Pons (tissue), 1 donor: ENCODE data around the gene ATP8A1.

Source experiments
- DNase-seq: peaks from one replicate; pipeline ENCODE4 v3.0.0-alpha.2; 2016; ENCODE audit warnings: low spot score

The ATP8A1 gene

GRCh38 chr4:42626629-42627146 lies 30.2 kb downstream of the ATP8A1 start:
- DNase-seq, result peak; percentile 51

- no peak for DNase-seq
Measured at GRCh38 chr4:42625329-42625728, 31.6 kb downstream of the ATP8A1 start.

GRCh38 chr4:42624551-42624950 lies 32.4 kb downstream of the ATP8A1 start:
- DNase-seq, result no peak

GRCh38 chr4:42618023-42618422 lies 38.9 kb downstream of the ATP8A1 start:
- DNase-seq, result no peak

DNA sequence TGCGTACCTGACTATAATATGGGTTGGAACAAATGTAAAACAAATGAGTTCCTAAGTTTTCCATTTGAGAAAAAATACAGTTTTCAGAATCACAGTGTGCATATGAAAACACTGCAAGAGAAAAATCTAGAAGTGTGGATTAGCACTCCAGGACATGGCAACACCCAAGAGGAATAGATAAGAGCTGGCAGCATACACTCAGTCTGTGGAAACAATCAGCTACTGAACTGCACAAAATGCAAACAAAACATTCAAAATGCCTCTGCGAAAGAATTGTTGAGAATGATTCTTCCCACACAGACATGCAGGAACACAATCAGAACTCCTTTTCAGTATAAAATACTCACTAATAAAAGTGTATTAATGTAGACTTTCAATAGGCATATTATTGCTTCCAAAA lies 39.9 kb downstream of the ATP8A1 start:
- DNase-seq, result peak; percentile 90

- no peak for DNase-seq
Measured at GRCh38 chr4:42616572-42616971, 40.3 kb downstream of the ATP8A1 start.

- no peak for DNase-seq
Measured at GRCh38 chr4:42615131-42615763, 41.7 kb downstream of the ATP8A1 start.

DNA sequence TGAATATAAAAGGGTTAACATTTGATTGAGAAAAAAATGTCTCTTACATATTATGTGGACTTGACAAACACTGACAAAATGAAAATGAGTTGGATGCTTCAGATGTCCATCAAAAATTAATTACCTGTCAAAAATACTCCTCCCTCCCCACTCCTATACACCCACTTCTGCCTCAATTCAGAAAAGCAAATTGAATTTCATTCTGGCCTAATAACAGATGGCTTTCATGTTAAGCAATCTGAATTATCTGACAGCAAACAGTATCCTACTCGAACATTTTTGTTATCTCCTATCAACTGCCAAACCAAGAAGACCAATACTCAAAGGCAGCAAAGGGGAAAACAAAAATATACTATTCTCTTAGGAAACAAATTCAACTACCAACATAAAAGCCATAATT lies 44.0 kb downstream of the ATP8A1 start:
- no peak for DNase-seq

GRCh38 chr4:42610941-42611340 lies 46.0 kb downstream of the ATP8A1 start:
- no peak for DNase-seq

- no peak for DNase-seq
Measured at GRCh38 chr4:42609051-42609450, 47.9 kb downstream of the ATP8A1 start.

DNA sequence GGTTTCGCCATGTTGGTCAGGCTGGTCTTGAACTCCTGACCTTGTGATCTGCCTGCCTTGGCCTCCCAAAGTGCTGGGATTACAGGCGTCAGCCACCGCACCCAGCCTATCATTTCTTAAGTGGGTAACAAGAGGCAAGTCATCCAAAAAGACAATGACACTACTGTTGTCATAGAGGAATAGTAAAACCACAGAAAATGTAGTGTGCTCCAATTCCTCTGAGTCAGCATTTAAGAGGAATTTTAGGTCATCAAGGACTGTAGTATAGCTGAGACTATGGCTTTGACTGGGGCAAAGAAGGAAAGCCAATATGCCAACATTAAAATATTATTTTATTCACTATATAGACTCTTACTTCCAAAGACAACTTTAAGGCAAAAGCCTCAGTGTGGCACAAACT lies 48.4 kb downstream of the ATP8A1 start:
- DNase-seq, result no peak

DNA sequence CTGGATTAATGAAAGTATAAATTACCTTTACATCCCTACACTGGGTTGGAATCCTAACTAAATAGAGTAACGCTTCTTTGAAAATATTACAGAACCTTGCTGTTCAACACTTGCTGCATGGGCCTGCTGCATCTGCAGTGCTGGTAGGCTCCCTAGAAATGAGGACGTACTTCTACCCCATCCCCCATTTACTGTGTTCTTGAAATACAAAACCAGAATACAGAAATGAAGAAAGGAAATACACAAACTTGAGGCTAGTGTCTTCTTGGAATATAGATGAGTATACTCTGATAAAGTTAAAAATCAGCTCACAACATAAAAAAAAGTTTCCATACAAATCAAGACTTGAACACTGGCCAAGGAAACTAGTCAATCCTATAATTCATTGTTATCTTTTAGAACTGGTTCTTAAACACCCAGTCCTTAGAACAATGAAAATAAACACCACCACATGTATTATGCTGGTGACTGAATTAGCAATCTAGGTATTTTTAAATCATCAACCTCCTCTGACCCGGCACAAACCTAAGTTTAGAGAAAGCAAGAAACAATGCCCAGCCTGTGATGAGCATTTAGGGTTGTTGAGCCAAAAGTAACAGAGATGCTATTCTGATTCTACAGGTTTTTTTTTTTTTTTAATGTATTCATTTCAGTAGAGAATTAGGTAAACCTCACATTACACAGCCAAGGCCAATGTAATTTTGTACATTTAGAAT lies 49.7 kb downstream of the ATP8A1 start:
- no peak for DNase-seq

DNA sequence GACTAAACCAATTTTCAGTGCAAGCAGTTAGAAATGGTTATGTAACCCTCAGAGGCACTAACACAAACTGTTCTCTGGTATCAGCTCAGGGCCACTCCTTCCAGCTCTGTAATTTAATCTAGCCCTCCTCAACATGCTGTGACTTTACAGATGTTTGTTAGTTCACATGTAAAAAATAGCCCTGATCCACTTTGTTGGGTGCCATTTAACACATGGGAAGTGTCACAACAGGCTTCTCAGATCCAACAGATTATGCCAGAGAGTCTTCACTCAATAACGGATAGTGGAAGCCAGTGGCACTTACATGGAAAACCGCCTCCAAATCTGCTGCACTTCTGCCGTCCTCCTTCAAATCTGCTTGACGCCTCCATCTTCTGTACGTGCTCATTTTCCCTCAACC lies 51.6 kb downstream of the ATP8A1 start:
- DNase-seq, result no peak

DNA sequence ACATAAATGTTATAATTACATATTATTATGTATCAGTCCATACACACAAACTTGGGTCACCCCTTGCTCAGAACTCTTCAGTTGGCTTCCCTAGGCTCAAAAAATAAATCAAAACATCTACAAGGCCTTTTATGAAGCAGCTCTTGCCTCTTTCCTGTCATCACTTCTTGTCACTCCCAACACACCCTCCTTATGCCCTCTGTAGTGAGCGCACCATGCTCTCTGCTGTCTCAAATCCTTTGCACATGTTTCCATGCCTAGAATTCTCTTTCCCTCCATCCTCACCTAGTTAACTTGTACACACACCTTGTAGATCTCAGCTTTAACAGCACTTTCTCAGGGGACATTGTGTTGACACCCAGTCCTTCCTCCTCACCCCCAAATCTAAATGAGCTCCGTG lies 53.0 kb downstream of the ATP8A1 start:
- DNase-seq, result no peak

DNA sequence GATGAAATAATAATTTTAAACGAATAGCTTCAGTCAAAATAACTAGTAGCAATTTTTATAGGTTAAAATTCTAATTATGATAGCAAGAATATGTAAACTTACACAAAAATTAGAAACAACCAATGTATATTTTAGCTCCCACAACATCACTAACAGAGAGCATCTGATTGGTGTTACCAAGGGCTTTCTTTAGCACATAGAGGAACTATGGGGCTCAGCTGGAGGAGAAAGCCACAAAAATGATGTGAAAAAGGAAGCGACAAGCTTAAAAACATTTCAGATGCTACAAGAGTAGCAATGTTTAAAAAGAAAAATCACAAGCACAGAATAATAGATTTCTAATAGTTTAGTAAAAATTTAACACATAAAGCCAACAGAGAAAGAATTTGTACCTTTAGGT lies 56.3 kb downstream of the ATP8A1 start:
- DNase-seq, result no peak

- no peak for DNase-seq
Measured at GRCh38 chr4:42596918-42597317, 60.0 kb downstream of the ATP8A1 start.

- no peak for DNase-seq
Measured at GRCh38 chr4:42594888-42595287, 62.0 kb downstream of the ATP8A1 start.

DNA sequence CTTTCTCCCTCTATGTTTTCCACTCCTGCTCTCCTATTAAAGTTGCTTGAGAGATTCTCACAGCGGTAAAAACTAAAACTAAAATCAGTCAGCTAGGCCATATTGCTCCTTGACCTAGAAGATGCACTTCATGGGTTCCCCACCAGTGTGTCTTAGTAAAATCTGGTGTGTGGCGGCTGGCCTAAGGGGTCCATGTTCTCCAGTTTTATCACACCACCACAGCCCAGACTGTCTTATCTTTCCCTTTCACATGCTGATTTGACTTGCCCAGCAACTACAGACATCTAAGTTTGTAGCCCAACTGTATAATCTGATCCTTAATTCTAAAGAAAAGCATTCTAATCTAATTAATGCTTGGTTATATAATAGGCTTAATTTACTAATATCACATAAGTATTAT lies 68.0 kb downstream of the ATP8A1 start:
- DNase-seq, result no peak

- no peak for DNase-seq
Measured at GRCh38 chr4:42586775-42587174, 70.1 kb downstream of the ATP8A1 start.

GRCh38 chr4:42579903-42580302 lies 77.0 kb downstream of the ATP8A1 start:
- no peak for DNase-seq

- DNase-seq, result no peak
Measured at GRCh38 chr4:42578187-42578586, 78.7 kb downstream of the ATP8A1 start.

DNA sequence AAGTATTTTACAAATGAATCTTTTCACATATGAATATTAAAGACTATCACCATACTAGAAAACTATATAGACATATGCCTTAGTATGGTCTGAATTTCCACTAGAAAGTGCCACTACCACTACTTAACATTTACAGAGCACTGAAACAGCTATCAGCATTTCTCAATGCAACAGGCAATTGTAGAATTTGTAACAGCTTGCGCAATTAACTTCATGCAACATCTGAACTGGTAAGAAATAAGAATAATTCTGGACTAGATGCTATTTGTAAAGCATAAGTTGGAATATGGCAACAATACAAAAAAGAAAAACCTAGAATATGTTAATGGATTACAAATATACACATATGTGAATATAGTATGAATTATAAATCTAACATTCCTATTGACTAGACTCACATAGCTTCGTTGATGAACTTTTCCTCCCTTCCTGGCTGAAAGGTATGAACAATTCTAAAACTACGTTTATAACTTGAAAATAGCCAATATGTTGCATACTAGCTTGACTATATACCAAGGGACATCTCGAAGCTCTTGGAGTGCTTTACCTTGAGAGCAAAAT lies 82.0 kb downstream of the ATP8A1 start:
- DNase-seq, result no peak

DNA sequence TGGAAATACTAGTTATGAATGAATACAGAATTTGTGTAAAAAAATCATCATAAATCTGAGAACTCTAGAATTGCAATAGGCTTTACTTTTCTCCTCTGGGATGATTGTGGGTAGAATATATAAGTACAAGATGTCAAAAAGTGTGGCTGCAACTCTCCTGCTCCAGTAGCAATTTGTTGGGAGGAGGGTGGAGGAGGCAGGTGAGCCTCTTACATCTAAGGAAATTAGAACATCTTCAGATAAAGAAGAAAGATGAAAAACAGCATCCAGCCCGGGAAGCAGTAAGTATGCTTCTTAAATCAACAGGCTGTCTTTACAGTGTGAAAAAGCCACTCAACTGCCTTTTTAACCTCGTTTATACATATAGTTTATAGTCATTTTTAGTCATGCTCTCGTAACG lies 83.7 kb downstream of the ATP8A1 start:
- no peak for DNase-seq
